HTERT RPE-1 (cell line): Measurements from ENCODE around the gene POU4F2.
"Not testable (repeated sequence)": the region's sequence is repeated elsewhere in the genome, so short reads cannot be mapped to it uniquely, and the experiment has no call there.

Experiments
- in situ Hi-C: fragments of 300-500 bp; cut with MboI; formaldehyde crosslinking; loops from 4 replicates; pipeline ENCODE4 v1.14.3; 2020; ENCODE audit warnings: low sequenced_read_pairs

POU4F2 gene

DNA sequence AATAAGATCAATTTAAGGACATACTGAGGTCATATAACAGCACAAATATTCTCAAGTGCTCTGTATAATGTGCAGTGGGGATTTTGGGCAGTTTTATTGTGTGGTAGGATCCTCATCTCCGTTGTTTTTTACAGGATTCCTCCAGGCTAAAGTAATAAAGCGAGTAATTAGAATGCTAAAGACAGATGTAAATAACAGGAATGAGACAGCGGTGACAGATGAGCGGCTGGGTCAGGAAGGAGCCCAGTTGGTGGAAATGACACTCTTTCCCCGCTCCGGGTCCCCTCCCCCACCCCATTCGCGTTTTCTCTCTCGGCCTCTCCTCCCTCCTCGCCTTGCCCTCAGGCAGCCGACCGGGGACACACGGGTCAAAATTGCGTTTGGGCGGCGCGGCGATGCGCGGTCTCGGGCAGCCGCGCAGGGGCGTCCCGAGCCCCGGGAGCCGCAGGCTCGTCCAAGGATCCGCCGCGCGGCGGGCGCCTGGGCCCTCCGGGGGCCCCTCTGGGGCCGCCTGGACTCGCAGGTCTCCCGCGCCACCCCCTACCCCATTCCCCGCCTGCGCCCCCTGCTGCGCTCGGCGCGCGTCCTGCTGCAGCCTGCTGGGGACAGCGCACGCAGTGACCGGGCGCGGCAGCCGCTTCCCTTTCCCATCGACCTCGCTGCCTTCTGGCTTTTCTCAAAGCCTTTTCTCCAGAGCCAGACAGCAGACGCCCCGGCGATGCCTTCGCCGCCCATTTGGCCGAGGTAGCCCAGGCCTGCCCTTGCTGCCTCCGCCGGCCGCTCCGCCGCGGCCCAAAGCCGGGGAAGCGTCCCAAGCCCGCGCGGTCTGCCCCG lies 16.2 kb downstream of the POU4F2 start:
- in situ Hi-C loops, result no loop called here

DNA sequence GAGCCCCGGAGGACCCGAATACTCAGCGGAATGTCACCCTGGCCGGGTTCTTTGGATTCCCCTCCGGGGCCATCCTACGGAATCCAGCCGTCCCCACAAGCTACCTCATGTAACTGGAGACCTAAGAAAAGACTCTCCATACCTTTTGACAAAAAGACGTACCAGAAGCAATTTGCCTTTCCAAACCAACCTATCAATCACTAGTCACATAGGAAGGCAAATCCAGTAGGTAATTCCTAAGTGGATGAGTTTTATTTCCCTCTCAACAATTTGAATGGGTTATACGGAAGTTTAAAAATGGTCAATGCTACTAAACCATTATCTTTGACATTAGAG lies 16.8 kb downstream of the POU4F2 start:
- in situ Hi-C loops, result no loop called here

- in situ Hi-C loops, result no loop called here
Measured at GRCh38 chr4:146661367-146661766, 22.7 kb downstream of the POU4F2 start.

DNA sequence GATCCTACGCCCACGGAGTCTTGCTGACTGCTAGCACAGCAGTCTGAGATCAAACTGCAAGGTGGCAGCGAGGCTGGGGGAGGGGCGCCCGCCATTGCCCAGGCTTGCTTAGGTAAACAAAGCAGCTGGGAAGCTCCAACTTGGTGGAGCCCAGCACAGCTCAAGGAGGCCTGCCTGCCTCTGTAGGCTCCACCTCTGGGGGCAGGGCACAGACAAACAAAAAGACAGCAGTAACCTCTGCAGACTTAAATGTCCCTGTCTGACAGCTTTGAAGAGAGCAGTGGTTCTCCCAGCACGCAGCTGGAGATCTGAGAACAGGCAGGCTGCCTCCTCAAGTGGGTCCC lies 25.2 kb downstream of the POU4F2 start:
- in situ Hi-C loops, result not testable (repeated sequence)

- in situ Hi-C loops, result no loop called here
Measured at GRCh38 chr4:146674829-146675570, 36.3 kb downstream of the POU4F2 start.
